ENCODE results near the gene DHX35.
A peak's percentile ranks its signal among the peaks of the same experiment; 100 is the strongest.

Gene DHX35

GRCh38 chr20:39066471-39067242, 104.5 kb downstream of the DHX35 start:
- DNase-seq (ENCODE audit: low read depth), result no peak

GRCh38 chr20:39067526-39068216, 105.5 kb downstream of the DHX35 start:
- DNase-seq (ENCODE audit: low read depth), result no peak

- DNase-seq (ENCODE audit: low read depth), result no peak
Measured at GRCh38 chr20:39069976-39070375, 107.8 kb downstream of the DHX35 start.

GRCh38 chr20:39070484-39071231, 108.5 kb downstream of the DHX35 start:
- DNase-seq (ENCODE audit: low read depth), result no peak

- no peak for DNase-seq (ENCODE audit: low read depth)
Measured at GRCh38 chr20:39072132-39072531, 110.0 kb downstream of the DHX35 start.

- no peak for DNase-seq (ENCODE audit: low read depth)
Measured at GRCh38 chr20:39072653-39073052, 110.5 kb downstream of the DHX35 start.

GRCh38 chr20:39075731-39076130, 113.6 kb downstream of the DHX35 start:
- no peak for DNase-seq (ENCODE audit: low read depth)

- no peak for DNase-seq (ENCODE audit: low read depth)
Measured at GRCh38 chr20:39076958-39077357, 114.8 kb downstream of the DHX35 start.

- no peak for DNase-seq (ENCODE audit: low read depth)
Measured at GRCh38 chr20:39080326-39080725, 118.2 kb downstream of the DHX35 start.

- DNase-seq (ENCODE audit: low read depth), result peak; percentile 74
Measured at GRCh38 chr20:39081255-39081654, 119.1 kb downstream of the DHX35 start.

- DNase-seq (ENCODE audit: low read depth), result no peak
Measured at GRCh38 chr20:39082622-39083398, 120.7 kb downstream of the DHX35 start.

- no peak for DNase-seq (ENCODE audit: low read depth)
Measured at GRCh38 chr20:39083761-39084160, 121.6 kb downstream of the DHX35 start.

GRCh38 chr20:39089029-39089428, 126.9 kb downstream of the DHX35 start:
- DNase-seq (ENCODE audit: low read depth), result no peak
